A673 (cell line): Measurements from ENCODE around the gene ZNF429. TPM values are rescaled to one million over a fixed set of nuclear protein-coding genes. Genes with fewer than 3 reads are reported as not detected.

ENCODE experiments used
- BruUV-seq: library from RNA; stranded (reverse); fragments of 400-500 nt; replicated peaks from 2 replicates; lab custom pipeline; 2021; lab: Mats Ljungman, UMichigan
- CTCF ChIA-PET: fragments of 300-600 bp; sonication (Branson Sonifier 250); formaldehyde crosslinking; loops from one replicate; lab custom pipeline; 2022; ENCODE audit warnings: antibody characterized with exemption; lab: Charles Lee
- POLR2A ChIA-PET: fragments of 300-600 bp; sonication (Branson Sonifier 250); formaldehyde crosslinking; loops from one replicate; lab custom pipeline; 2022; ENCODE audit warnings: antibody characterized with exemption; ENCODE audit not compliant: low non-redundant PET; lab: Charles Lee
- DNase-seq: peaks from one replicate; pipeline ENCODE4 v3.0.0-alpha.2; 2015; ENCODE audit warnings: low spot score
- H3K27ac ChIP-seq: fragments of 200-600 bp; sonication (generic); 2 replicates; pipeline ENCODE4 v1.5.1; 2016; ENCODE audit warnings: mixed run types, low read depth, mild to moderate bottlenecking, mixed read lengths, antibody characterized with exemption, low read length; ENCODE audit not compliant: poor library complexity, severe bottlenecking
- H3K27me3 ChIP-seq: fragments of 200-600 bp; sonication (generic); replicated peaks from 2 replicates; pipeline ENCODE4 v1.6.1; 2017; ENCODE audit warnings: mixed run types, low read depth, mild to moderate bottlenecking, mixed read lengths, antibody characterized with exemption, low read length; ENCODE audit not compliant: insufficient read depth, poor library complexity
- H3K36me3 ChIP-seq: fragments of 200-600 bp; sonication (generic); 2 replicates; pipeline ENCODE4 v1.6.1; 2016; ENCODE audit warnings: mixed run types, mild to moderate bottlenecking, mixed read lengths, antibody characterized with exemption, low read length; ENCODE audit not compliant: insufficient read depth, poor library complexity, severe bottlenecking
- H3K4me1 ChIP-seq: fragments of 200-600 bp; sonication (generic); 2 replicates; pipeline ENCODE4 v1.6.1; 2017; ENCODE audit warnings: mixed run types, mild to moderate bottlenecking, mixed read lengths, antibody characterized with exemption, low read length; ENCODE audit not compliant: insufficient read depth, poor library complexity, severe bottlenecking
- H3K4me3 ChIP-seq: fragments of 200-600 bp; sonication (generic); 2 replicates; pipeline ENCODE4 v1.5.1; 2016; ENCODE audit warnings: low read depth, mixed run types, mild to moderate bottlenecking, mixed read lengths, low read length; ENCODE audit not compliant: poor library complexity, severe bottlenecking
- H3K9me3 ChIP-seq: fragments of 200-600 bp; sonication (generic); 2 replicates; pipeline ENCODE4 v1.6.1; 2016; ENCODE audit warnings: mixed run types, low read depth, mild to moderate bottlenecking, mixed read lengths, antibody characterized with exemption, low read length; ENCODE audit not compliant: poor library complexity, severe bottlenecking
- EZH2 ChIP-seq: fragments of 200-600 bp; sonication (generic); IDR thresholded peaks from 2 replicates; pipeline ENCODE4 v1.6.1; 2017; ENCODE audit warnings: borderline replicate concordance, low read depth, mild to moderate bottlenecking, mixed read lengths, antibody characterized with exemption, low read length; ENCODE audit not compliant: poor library complexity, severe bottlenecking
- intact Hi-C: fragments of 100-400 bp; cut with micrococcal nuclease; formaldehyde crosslinking; loops from one replicate; pipeline ENCODE4 v1.10.0; 2022; ENCODE audit not compliant: unreplicated experiment
- total RNA-seq: library from RNA; stranded (reverse); gene quantifications from 2 replicates; pipeline ENCODE4 v1.2.3, GENCODE V29; 2021
- TF ChIP-seq, protein P1 (sequence below): fragments of 300-800, 200-600 bp; sonication (generic); conservative IDR thresholded peaks from 2 replicates; pipeline ENCODE4 v1.5.1; 2017; ENCODE audit warnings: low read depth, mild to moderate bottlenecking, antibody characterized with exemption, low read length, moderate library complexity, mixed read lengths

Gene ZNF429
- total RNA-seq, 1 experiment from 2014 or later: 0.90 TPM

DNA sequence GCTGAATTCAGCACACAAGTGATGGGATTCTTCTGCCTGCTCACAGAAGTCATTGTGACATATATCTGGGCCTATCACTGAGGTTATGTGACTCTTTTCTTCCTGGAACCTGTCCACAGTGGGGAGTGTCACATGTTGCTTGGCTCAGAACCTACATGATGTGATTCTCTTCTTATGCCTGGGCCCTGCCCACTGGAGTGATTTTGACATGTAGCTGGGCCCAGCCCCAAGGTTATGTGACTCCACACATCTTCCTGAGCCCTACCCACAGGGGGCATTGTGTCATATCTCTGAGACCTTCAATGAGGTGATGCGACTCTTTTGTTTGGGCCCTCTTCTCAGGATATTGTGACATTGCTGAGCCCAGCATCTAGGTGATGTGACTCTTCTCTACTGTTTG is 17.4 kb upstream of the ZNF429 start:
- Histone ChIP-seq H3K9me3 (peaks cover 9% of the 10 kb centered on the region), H3K27me3 (no peaks in the 10 kb centered on the region), H3K4me3 (no peak overlapping the region), H3K27ac (no peak overlapping the region), H3K36me3 (no peaks in the 10 kb centered on the region), H3K4me1 (no peaks in the 10 kb centered on the region)
- no TSS peak for BruUV-seq
- POLR2A ChIA-PET: no interaction called here
- no peak for DNase-seq
- TF ChIP-seq EZH2: no peak
- TF ChIP-seq, protein P1, sequence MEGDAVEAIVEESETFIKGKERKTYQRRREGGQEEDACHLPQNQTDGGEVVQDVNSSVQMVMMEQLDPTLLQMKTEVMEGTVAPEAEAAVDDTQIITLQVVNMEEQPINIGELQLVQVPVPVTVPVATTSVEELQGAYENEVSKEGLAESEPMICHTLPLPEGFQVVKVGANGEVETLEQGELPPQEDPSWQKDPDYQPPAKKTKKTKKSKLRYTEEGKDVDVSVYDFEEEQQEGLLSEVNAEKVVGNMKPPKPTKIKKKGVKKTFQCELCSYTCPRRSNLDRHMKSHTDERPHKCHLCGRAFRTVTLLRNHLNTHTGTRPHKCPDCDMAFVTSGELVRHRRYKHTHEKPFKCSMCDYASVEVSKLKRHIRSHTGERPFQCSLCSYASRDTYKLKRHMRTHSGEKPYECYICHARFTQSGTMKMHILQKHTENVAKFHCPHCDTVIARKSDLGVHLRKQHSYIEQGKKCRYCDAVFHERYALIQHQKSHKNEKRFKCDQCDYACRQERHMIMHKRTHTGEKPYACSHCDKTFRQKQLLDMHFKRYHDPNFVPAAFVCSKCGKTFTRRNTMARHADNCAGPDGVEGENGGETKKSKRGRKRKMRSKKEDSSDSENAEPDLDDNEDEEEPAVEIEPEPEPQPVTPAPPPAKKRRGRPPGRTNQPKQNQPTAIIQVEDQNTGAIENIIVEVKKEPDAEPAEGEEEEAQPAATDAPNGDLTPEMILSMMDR: no peak
- intact Hi-C loops: no loop called here
- CTCF ChIA-PET: no interaction called here

DNA sequence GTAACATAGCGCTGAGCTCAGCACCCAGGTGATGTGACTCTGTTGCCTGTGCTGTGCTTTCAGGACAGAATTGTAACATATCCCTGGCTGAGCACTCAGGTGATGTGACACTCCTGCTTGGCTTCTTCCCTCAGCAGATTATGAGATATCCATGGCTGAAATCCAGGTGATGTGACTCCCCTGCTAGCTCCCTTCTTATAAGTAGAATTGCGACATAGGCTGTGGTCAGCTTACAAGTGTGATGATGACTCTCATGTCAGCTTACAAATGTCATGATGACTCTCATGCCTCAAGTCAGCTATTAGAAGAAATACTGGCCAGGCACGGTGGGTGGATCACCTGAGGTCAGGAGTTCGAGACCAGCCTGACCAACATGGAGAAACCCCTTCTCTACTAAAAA is 14.3 kb upstream of the ZNF429 start:
- POLR2A ChIA-PET: no interaction called here
- intact Hi-C loops: no loop called here
- H3K27me3 ChIP-seq: no peaks in the 10 kb centered on the region
- no peak for TF ChIP-seq EZH2
- TF ChIP-seq, protein P1: no peak
- no peaks in the 10 kb centered on the region for H3K36me3 ChIP-seq
- H3K27ac ChIP-seq: no peak overlapping the region
- no peaks in the 10 kb centered on the region for H3K4me1 ChIP-seq
- CTCF ChIA-PET: no interaction called here
- DNase-seq: no peak
- peaks cover 28% of the 10 kb centered on the region for H3K9me3 ChIP-seq
- no TSS peak for BruUV-seq
- no peak overlapping the region for H3K4me3 ChIP-seq

DNA sequence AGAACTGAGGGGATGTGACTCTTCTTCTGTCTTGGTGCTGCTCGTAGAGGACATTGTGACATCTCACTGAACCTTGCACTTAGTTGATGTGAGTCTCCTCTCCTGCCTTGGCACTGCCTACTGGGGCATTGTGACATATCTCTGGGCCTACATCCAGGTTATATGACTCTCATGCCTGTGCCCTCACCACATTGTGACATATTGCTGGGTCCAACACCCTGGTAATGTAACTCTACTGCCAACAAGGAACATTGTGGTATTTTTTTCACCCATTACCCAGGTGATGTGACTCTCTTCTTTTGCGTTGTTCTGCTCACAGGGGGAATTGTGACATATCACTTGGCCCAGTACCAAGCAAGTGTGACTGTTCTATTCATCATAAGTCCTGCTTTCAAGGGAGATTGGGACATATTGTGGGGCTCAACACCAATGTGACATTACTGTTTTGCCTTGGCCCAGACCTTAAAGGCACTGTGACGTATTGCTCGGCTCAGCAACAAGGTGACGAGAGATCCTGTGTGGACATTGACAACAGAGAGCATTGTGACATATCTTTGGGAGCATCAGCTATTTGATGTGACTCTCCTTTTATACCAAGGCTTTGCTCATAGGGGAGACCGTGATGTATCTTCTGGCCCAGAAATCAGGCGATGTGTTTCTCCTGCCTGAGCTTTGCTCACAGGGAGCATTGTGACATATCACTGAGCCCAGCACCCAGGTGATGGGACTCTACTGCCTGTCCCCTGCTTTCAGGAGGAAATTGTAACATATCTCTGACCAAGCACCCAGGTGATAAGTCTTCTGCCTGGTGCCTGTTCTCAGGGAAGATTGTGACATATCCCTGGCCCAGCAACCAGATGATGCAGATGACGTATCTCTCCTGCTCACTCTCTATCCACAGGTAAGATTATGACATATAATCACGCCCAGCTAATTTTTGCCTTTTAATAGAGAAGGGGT is 12.2 kb upstream of the ZNF429 start:
- TF ChIP-seq, protein P1: no peak
- TF ChIP-seq EZH2: no peak
- ChIA-PET POLR2A (no interaction called here), CTCF (no interaction called here)
- BruUV-seq: no TSS peak
- DNase-seq: no peak
- H3K4me1 ChIP-seq: no peaks in the 10 kb centered on the region
- intact Hi-C loops: no loop called here
- H3K27ac ChIP-seq: no peak overlapping the region
- H3K4me3 ChIP-seq: no peak overlapping the region
- H3K36me3 ChIP-seq: no peaks in the 10 kb centered on the region
- H3K9me3 ChIP-seq: peaks cover 36% of the 10 kb centered on the region
- no peaks in the 10 kb centered on the region for H3K27me3 ChIP-seq
